A673 (cell line): ENCODE measurements around the gene ESPN. TPM values are rescaled to one million over a fixed set of nuclear protein-coding genes. Genes with fewer than 3 reads are reported as not detected.

ENCODE experiments used
- BruUV-seq: library from RNA; stranded (reverse); fragments of 400-500 nt; replicated peaks from 2 replicates; lab custom pipeline; 2021; lab: Mats Ljungman, UMichigan
- CTCF ChIA-PET: fragments of 300-600 bp; sonication (Branson Sonifier 250); formaldehyde crosslinking; loops from one replicate; lab custom pipeline; 2022; ENCODE audit warnings: antibody characterized with exemption; lab: Charles Lee
- POLR2A ChIA-PET: fragments of 300-600 bp; sonication (Branson Sonifier 250); formaldehyde crosslinking; loops from one replicate; lab custom pipeline; 2022; ENCODE audit warnings: antibody characterized with exemption; ENCODE audit not compliant: low non-redundant PET; lab: Charles Lee
- DNase-seq: peaks from one replicate; pipeline ENCODE4 v3.0.0-alpha.2; 2015; ENCODE audit warnings: low spot score
- H3K27ac ChIP-seq: fragments of 200-600 bp; sonication (generic); 2 replicates; pipeline ENCODE4 v1.5.1; 2016; ENCODE audit warnings: mixed run types, low read depth, mild to moderate bottlenecking, mixed read lengths, antibody characterized with exemption, low read length; ENCODE audit not compliant: poor library complexity, severe bottlenecking
- H3K27me3 ChIP-seq: fragments of 200-600 bp; sonication (generic); replicated peaks from 2 replicates; pipeline ENCODE4 v1.6.1; 2017; ENCODE audit warnings: mixed run types, low read depth, mild to moderate bottlenecking, mixed read lengths, antibody characterized with exemption, low read length; ENCODE audit not compliant: insufficient read depth, poor library complexity
- H3K36me3 ChIP-seq: fragments of 200-600 bp; sonication (generic); 2 replicates; pipeline ENCODE4 v1.6.1; 2016; ENCODE audit warnings: mixed run types, mild to moderate bottlenecking, mixed read lengths, antibody characterized with exemption, low read length; ENCODE audit not compliant: insufficient read depth, poor library complexity, severe bottlenecking
- H3K4me1 ChIP-seq: fragments of 200-600 bp; sonication (generic); 2 replicates; pipeline ENCODE4 v1.6.1; 2017; ENCODE audit warnings: mixed run types, mild to moderate bottlenecking, mixed read lengths, antibody characterized with exemption, low read length; ENCODE audit not compliant: insufficient read depth, poor library complexity, severe bottlenecking
- H3K4me3 ChIP-seq: fragments of 200-600 bp; sonication (generic); 2 replicates; pipeline ENCODE4 v1.5.1; 2016; ENCODE audit warnings: low read depth, mixed run types, mild to moderate bottlenecking, mixed read lengths, low read length; ENCODE audit not compliant: poor library complexity, severe bottlenecking
- H3K9me3 ChIP-seq: fragments of 200-600 bp; sonication (generic); 2 replicates; pipeline ENCODE4 v1.6.1; 2016; ENCODE audit warnings: mixed run types, low read depth, mild to moderate bottlenecking, mixed read lengths, antibody characterized with exemption, low read length; ENCODE audit not compliant: poor library complexity, severe bottlenecking
- CTCF ChIP-seq: fragments of 300-800, 200-600 bp; sonication (generic); conservative IDR thresholded peaks from 2 replicates; pipeline ENCODE4 v1.5.1; 2017; ENCODE audit warnings: low read depth, mild to moderate bottlenecking, antibody characterized with exemption, low read length, moderate library complexity, mixed read lengths
- EZH2 ChIP-seq: fragments of 200-600 bp; sonication (generic); IDR thresholded peaks from 2 replicates; pipeline ENCODE4 v1.6.1; 2017; ENCODE audit warnings: borderline replicate concordance, low read depth, mild to moderate bottlenecking, mixed read lengths, antibody characterized with exemption, low read length; ENCODE audit not compliant: poor library complexity, severe bottlenecking
- intact Hi-C: fragments of 100-400 bp; cut with micrococcal nuclease; formaldehyde crosslinking; loops from one replicate; pipeline ENCODE4 v1.10.0; 2022; ENCODE audit not compliant: unreplicated experiment
- total RNA-seq: library from RNA; stranded (reverse); gene quantifications from 2 replicates; pipeline ENCODE4 v1.2.3, GENCODE V29; 2021

Gene ESPN
- total RNA-seq, 1 experiment from 2014 or later, result not detected

- no TSS peak for BruUV-seq
- Histone ChIP-seq H3K27me3 (no peaks in the 10 kb centered on the region), H3K27ac (no peak overlapping the region), H3K9me3 (no peaks in the 10 kb centered on the region), H3K36me3 (no peaks in the 10 kb centered on the region), H3K4me1 (no peaks in the 10 kb centered on the region), H3K4me3 (no peak overlapping the region)
- TF ChIP-seq EZH2 (no peak), CTCF (no peak)
- ChIA-PET POLR2A (no interaction called here), CTCF (no interaction called here)
- intact Hi-C loops, result no loop called here
- no peak for DNase-seq
These were observed 46.8 kb downstream of the ESPN start for GRCh38 chr1:6471086-6471969.

GRCh38 chr1:6471970-6472368 lies 47.4 kb downstream of the ESPN start:
- TF ChIP-seq CTCF (no peak), EZH2 (no peak)
- Histone ChIP-seq H3K9me3 (no peaks in the 10 kb centered on the region), H3K4me3 (no peak overlapping the region), H3K27ac (no peak overlapping the region), H3K4me1 (no peaks in the 10 kb centered on the region), H3K36me3 (no peaks in the 10 kb centered on the region), H3K27me3 (no peaks in the 10 kb centered on the region)
- DNase-seq, result no peak
- no TSS peak for BruUV-seq
- ChIA-PET POLR2A (no interaction called here), CTCF (no interaction called here)
- intact Hi-C loops, result no loop called here

- ChIA-PET POLR2A (no interaction called here), CTCF (interaction anchor here (1.1 kb wide), 1 partner anchor 226 kb away, joined by 3 read pairs; no protein-coding TSS in a partner anchor)
- no peaks in the 10 kb centered on the region for H3K9me3 ChIP-seq
- H3K4me3 ChIP-seq, result no peak overlapping the region
- intact Hi-C loops, result no loop called here
- no peaks in the 10 kb centered on the region for H3K27me3 ChIP-seq
- H3K36me3 ChIP-seq, result no peaks in the 10 kb centered on the region
- H3K4me1 ChIP-seq, result no peaks in the 10 kb centered on the region
- H3K27ac ChIP-seq, result no peak overlapping the region
- TF ChIP-seq EZH2 (no peak), CTCF (peak; percentile 59)
- BruUV-seq, result no TSS peak
- no peak for DNase-seq
These were observed 47.8 kb downstream of the ESPN start for GRCh38 chr1:6472391-6472790.
